ENCODE results near the gene SHISA2. TPM values are rescaled to one million over a fixed set of nuclear protein-coding genes. Genes with fewer than 3 reads are reported as not detected.

SHISA2 gene
- total and polyA plus RNA-seq, 7 experiments from 2014 or later: 0.25 to 3.6 (median 1.4) TPM

DNA sequence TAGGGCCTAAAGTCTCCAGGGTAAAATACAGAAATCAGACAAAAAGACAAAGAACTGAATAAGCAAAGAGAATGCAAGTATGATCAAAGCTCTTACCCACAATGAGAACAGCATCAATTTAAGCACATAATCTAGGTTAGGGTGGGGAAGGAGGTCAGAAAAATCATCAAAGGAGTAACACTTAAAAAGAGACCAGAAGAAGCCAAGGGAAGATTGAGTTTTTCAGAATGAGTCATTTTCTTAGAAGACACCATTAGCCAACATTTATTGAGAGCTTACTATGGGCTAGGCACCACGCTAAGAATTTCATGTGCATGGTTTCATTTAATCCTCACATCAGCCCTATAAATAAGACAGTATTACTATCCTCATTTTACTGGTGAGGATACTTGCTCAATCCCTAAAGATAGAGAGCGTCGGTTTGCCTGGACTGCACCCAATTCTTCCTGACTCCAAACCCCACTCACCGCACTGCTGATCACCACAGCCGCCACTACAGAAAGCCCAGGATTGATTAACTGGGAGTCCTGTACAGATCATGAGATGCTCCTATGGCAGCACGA lies 1.7 kb upstream of the SHISA2 start:
- CTCF ChIA-PET: no interaction called here

DNA sequence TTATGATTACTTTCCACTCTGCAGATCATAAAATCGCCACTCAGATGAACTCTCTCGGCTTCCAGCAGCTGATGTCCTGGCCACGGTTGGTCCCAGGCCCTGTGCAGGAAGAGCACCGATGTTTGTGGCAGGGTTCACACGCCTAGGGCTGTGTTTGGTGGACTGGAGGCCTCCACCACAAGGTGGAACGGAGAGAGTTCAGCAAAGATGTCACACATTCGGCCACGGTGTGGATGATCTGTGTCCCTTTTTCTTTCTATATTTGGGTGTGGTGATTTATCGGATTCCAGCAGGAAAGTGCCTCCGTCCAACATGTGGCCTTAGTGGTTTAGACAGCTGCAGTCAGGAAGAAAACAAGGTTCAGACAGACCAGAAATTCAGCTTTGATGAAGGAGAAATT lies 521 bp upstream of the SHISA2 start:
- H3K36me3 Mint-ChIP-seq: no peaks in the 10 kb centered on the region
- Histone ChIP-seq H3K27me3 (ENCODE audit: control insufficient read depth in 2 of 2, insufficient read depth in 2 of 2, low read length in 2 of 2) (peaks cover 0 to 6% of the 10 kb centered on the region in 2 donors), H3K36me3 (ENCODE audit: control insufficient read depth in 2 of 3, insufficient read depth in 3 of 3, low read length in 3 of 3) (no peaks in the 10 kb centered on the region), H3K9me3 (ENCODE audit: control insufficient read depth in 2 of 3, low read length in 3 of 3) (no peaks in the 10 kb centered on the region), H3K4me1 (ENCODE audit: control insufficient read depth in 2 of 2, insufficient read depth in 2 of 2, low read length in 2 of 2) (peaks cover 0 to 11% of the 10 kb centered on the region in 2 donors), H3K27ac (ENCODE audit: low read depth, low read length) (no peak overlapping the region), H3K4me3 (ENCODE audit: low read length) (peak overlapping the region; percentile 39)
- peak overlapping the region in 4 of 9 donors; percentile 16 to 67 (median 60) for H3K27ac Mint-ChIP-seq
- peaks cover 0 to 69% (median 25%) of the 10 kb centered on the region in 5 donors for H3K27me3 Mint-ChIP-seq
- ChIA-PET CTCF (no interaction called here), POLR2A (interaction anchor here (0.5 to 1.7 kb wide), 5 partner anchors 10 to 760 kb away, joined by 3 to 4 read pairs (median 3); no protein-coding TSS in a partner anchor)
- intact Hi-C loops (cut with micrococcal nuclease): loop anchor here (1.0 to 5.0 kb wide), 7 partner anchors 40 to 290 kb away; no protein-coding TSS in a partner anchor
- peaks cover 0 to 36% (median 17%) of the 10 kb centered on the region in 7 donors for H3K4me1 Mint-ChIP-seq
- DNase-seq (no peak), ATAC-seq (no peak)
- peak overlapping the region; percentile 75 to 89 (median 82) for H3K4me3 Mint-ChIP-seq
- H3K9me3 Mint-ChIP-seq: peaks cover 0 to 3% (median 0%) of the 10 kb centered on the region in 11 donors

More for the DNA sequence above, 1.7 kb upstream of the SHISA2 start:
- H3K27me3 ChIP-seq (ENCODE audit: control insufficient read depth in 2 of 2, insufficient read depth in 2 of 2, low read length in 2 of 2): peaks cover 0 to 6% of the 10 kb centered on the region in 2 donors
- DNase-seq: no peak
- no peak overlapping the region for H3K27ac ChIP-seq (ENCODE audit: low read depth, low read length)
- no peaks in the 10 kb centered on the region for H3K9me3 ChIP-seq (ENCODE audit: control insufficient read depth in 2 of 3, low read length in 3 of 3)
- intact Hi-C loops (cut with micrococcal nuclease): loop anchor here (2.0 to 5.0 kb wide), 6 partner anchors 41 to 291 kb away; no protein-coding TSS in a partner anchor
- H3K4me1 ChIP-seq (ENCODE audit: control insufficient read depth in 2 of 2, insufficient read depth in 2 of 2, low read length in 2 of 2): peaks cover 0 to 11% of the 10 kb centered on the region in 2 donors
- Mint-ChIP-seq H3K4me1 (peaks cover 0 to 35% (median 17%) of the 10 kb centered on the region in 7 donors), H3K9me3 (peaks cover 0 to 3% (median 0%) of the 10 kb centered on the region in 11 donors), H3K27ac (peak overlapping the region in 1 of 9 donors; percentile 24), H3K27me3 (peaks cover 0 to 67% (median 25%) of the 10 kb centered on the region in 5 donors), H3K36me3 (no peaks in the 10 kb centered on the region), H3K4me3 (peak overlapping the region in 3 of 10 donors; percentile 4 to 83 (median 75))
- no peak overlapping the region for H3K4me3 ChIP-seq (ENCODE audit: low read length)
- no peak for ATAC-seq
- no peaks in the 10 kb centered on the region for H3K36me3 ChIP-seq (ENCODE audit: control insufficient read depth in 2 of 3, insufficient read depth in 3 of 3, low read length in 3 of 3)
- POLR2A ChIA-PET: interaction anchor here (1.3 kb wide), 1 partner anchor 9 kb away, joined by 4 read pairs; no protein-coding TSS in a partner anchor

DNA sequence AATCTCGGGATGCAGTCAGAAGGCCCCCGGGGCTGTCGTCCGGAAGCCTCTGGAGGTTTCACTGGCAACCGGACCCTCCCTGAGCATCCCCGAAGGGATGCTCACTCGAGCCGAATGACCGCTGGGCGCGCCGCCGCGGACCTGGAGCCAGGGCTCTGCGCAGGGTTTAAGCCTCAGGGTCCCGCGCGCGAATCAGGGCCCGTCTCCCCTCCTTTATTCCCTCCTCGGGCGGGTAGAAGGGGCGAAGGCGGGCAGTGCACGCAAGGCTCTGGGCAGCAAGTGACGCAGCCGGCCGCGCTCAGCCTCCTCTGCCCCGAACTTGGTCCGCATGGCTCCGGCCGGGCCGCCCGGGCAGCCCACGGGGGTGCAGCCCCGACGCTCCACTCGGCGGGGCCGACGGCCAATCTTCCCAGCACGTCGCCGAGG lies 572 bp downstream of the SHISA2 start:
- Histone ChIP-seq H3K4me3 (ENCODE audit: low read length) (peak overlapping the region; percentile 39), H3K9me3 (ENCODE audit: control insufficient read depth in 2 of 3, low read length in 3 of 3) (no peaks in the 10 kb centered on the region), H3K36me3 (ENCODE audit: control insufficient read depth in 2 of 3, insufficient read depth in 3 of 3, low read length in 3 of 3) (no peaks in the 10 kb centered on the region), H3K4me1 (ENCODE audit: control insufficient read depth in 2 of 2, insufficient read depth in 2 of 2, low read length in 2 of 2) (peaks cover 0 to 11% of the 10 kb centered on the region in 2 donors), H3K27me3 (ENCODE audit: control insufficient read depth in 2 of 2, insufficient read depth in 2 of 2, low read length in 2 of 2) (peaks cover 0 to 6% of the 10 kb centered on the region in 2 donors), H3K27ac (ENCODE audit: low read depth, low read length) (peak overlapping the region; percentile 13)
- H3K36me3 Mint-ChIP-seq: peaks cover 0 to 3% (median 0%) of the 10 kb centered on the region in 5 donors
- peaks cover 0 to 3% (median 0%) of the 10 kb centered on the region in 11 donors for H3K9me3 Mint-ChIP-seq
- intact Hi-C loops (cut with micrococcal nuclease): loop anchor here (2.0 to 5.0 kb wide), 5 partner anchors 39 to 289 kb away; no protein-coding TSS in a partner anchor
- peak in 2 of 9 donors; percentile 2 to 3 for DNase-seq
- no peak overlapping the region for H3K27ac Mint-ChIP-seq
- H3K4me1 Mint-ChIP-seq: peaks cover 0 to 36% (median 18%) of the 10 kb centered on the region in 7 donors
- H3K4me3 Mint-ChIP-seq: peak overlapping the region; percentile 51 to 87 (median 65)
- POLR2A ChIA-PET: interaction anchor here (0.5 to 1.7 kb wide), 6 partner anchors 37 to 206 kb away, joined by 3 to 7 read pairs (median 3); no protein-coding TSS in a partner anchor
- CTCF ChIA-PET: interaction anchor here (1.0 kb wide), 1 partner anchor 175 kb away, joined by 4 read pairs; no protein-coding TSS in a partner anchor
- ATAC-seq: peak; percentile 1
- H3K27me3 Mint-ChIP-seq: peaks cover 0 to 65% (median 29%) of the 10 kb centered on the region in 5 donors

GRCh38 chr13:26050568-26051230 lies 1.1 kb downstream of the SHISA2 start:
- Mint-ChIP-seq H3K4me1 (peaks cover 0 to 33% (median 18%) of the 10 kb centered on the region in 7 donors), H3K36me3 (peaks cover 0 to 3% (median 0%) of the 10 kb centered on the region in 5 donors), H3K9me3 (peaks cover 0 to 3% (median 0%) of the 10 kb centered on the region in 11 donors), H3K4me3 (peak overlapping the region; percentile 51 to 88 (median 79)), H3K27ac (no peak overlapping the region), H3K27me3 (peaks cover 0 to 62% (median 29%) of the 10 kb centered on the region in 5 donors)
- POLR2A ChIA-PET: interaction anchor here (0.8 to 1.4 kb wide), 5 partner anchors 36 to 176 kb away, joined by 3 to 7 read pairs (median 3); no protein-coding TSS in a partner anchor
- intact Hi-C loops (cut with micrococcal nuclease): loop anchor here (2.0 to 5.0 kb wide), 5 partner anchors 38 to 288 kb away; no protein-coding TSS in a partner anchor
- no peaks in the 10 kb centered on the region for H3K9me3 ChIP-seq (ENCODE audit: control insufficient read depth in 2 of 3, low read length in 3 of 3)
- peaks cover 0 to 6% of the 10 kb centered on the region in 2 donors for H3K27me3 ChIP-seq (ENCODE audit: control insufficient read depth in 2 of 2, insufficient read depth in 2 of 2, low read length in 2 of 2)
- no peak overlapping the region for H3K27ac ChIP-seq (ENCODE audit: low read depth, low read length)
- peaks cover 0 to 11% of the 10 kb centered on the region in 2 donors for H3K4me1 ChIP-seq (ENCODE audit: control insufficient read depth in 2 of 2, insufficient read depth in 2 of 2, low read length in 2 of 2)
- no peaks in the 10 kb centered on the region for H3K36me3 ChIP-seq (ENCODE audit: control insufficient read depth in 2 of 3, insufficient read depth in 3 of 3, low read length in 3 of 3)
- DNase-seq (peak in 7 of 9 donors; percentile 8 to 36 (median 16)), ATAC-seq (no peak)
- CTCF ChIA-PET: interaction anchor here (0.9 to 1.0 kb wide), 2 partner anchors 168 to 174 kb away, joined by 3 to 4 read pairs; no protein-coding TSS in a partner anchor
- H3K4me3 ChIP-seq (ENCODE audit: low read length): peak overlapping the region; percentile 39

- Histone ChIP-seq H3K9me3 (ENCODE audit: control insufficient read depth in 2 of 3, low read length in 3 of 3) (no peaks in the 10 kb centered on the region), H3K36me3 (ENCODE audit: control insufficient read depth in 2 of 3, insufficient read depth in 3 of 3, low read length in 3 of 3) (no peaks in the 10 kb centered on the region), H3K4me1 (ENCODE audit: control insufficient read depth in 2 of 2, insufficient read depth in 2 of 2, low read length in 2 of 2) (peaks cover 0 to 11% of the 10 kb centered on the region in 2 donors), H3K4me3 (ENCODE audit: low read length) (no peak overlapping the region), H3K27me3 (ENCODE audit: control insufficient read depth in 2 of 2, insufficient read depth in 2 of 2, low read length in 2 of 2) (peaks cover 0 to 6% of the 10 kb centered on the region in 2 donors), H3K27ac (ENCODE audit: low read depth, low read length) (no peak overlapping the region)
- Mint-ChIP-seq H3K4me3 (peak overlapping the region in 7 of 10 donors; percentile 76 to 88 (median 81)), H3K27me3 (peaks cover 0 to 50% (median 29%) of the 10 kb centered on the region in 5 donors), H3K27ac (no peak overlapping the region), H3K4me1 (peaks cover 8 to 44% (median 30%) of the 10 kb centered on the region in 7 donors), H3K9me3 (peaks cover 0 to 3% (median 0%) of the 10 kb centered on the region in 11 donors), H3K36me3 (peaks cover 0 to 3% (median 0%) of the 10 kb centered on the region in 5 donors)
- CTCF ChIA-PET: no interaction called here
- no peak for DNase-seq
- intact Hi-C loops (cut with micrococcal nuclease): no loop called here
- no peak for ATAC-seq
- POLR2A ChIA-PET: interaction anchor here (0.9 to 1.4 kb wide), 3 partner anchors 10 to 174 kb away, joined by 3 to 4 read pairs (median 4); no protein-coding TSS in a partner anchor
Measured at GRCh38 chr13:26048741-26049140, 3.1 kb downstream of the SHISA2 start.

DNA sequence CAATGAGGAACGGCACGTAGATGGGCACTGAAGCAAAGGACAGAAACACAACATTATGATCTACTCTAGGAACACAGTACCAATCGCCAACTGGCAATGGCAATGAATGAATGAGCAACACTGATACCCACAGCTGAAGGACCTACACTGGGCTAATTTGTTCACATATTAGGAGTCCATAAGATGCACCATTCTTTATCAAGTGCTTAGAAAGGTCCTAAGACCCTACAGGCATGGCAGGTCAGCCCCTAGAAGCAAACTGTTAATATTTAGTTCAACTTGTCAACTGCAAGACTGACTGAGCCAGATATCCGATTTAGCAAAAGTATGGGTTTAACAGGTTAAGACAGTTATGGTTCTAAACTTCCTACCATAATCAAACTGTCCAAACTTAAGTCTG lies 4.8 kb downstream of the SHISA2 start:
- Mint-ChIP-seq H3K9me3 (peaks cover 0 to 3% (median 0%) of the 10 kb centered on the region in 11 donors), H3K36me3 (peaks cover 0 to 3% (median 0%) of the 10 kb centered on the region in 5 donors), H3K4me1 (peaks cover 8 to 47% (median 23%) of the 10 kb centered on the region in 7 donors), H3K27ac (peak overlapping the region in 1 of 9 donors; percentile 46), H3K4me3 (no peak overlapping the region), H3K27me3 (peaks cover 0 to 38% (median 17%) of the 10 kb centered on the region in 5 donors)
- Histone ChIP-seq H3K4me1 (ENCODE audit: control insufficient read depth in 2 of 2, insufficient read depth in 2 of 2, low read length in 2 of 2) (peaks cover 0 to 11% of the 10 kb centered on the region in 2 donors), H3K27me3 (ENCODE audit: control insufficient read depth in 2 of 2, insufficient read depth in 2 of 2, low read length in 2 of 2) (peaks cover 0 to 6% of the 10 kb centered on the region in 2 donors), H3K36me3 (ENCODE audit: control insufficient read depth in 2 of 3, insufficient read depth in 3 of 3, low read length in 3 of 3) (no peaks in the 10 kb centered on the region), H3K4me3 (ENCODE audit: low read length) (no peak overlapping the region), H3K27ac (ENCODE audit: low read depth, low read length) (no peak overlapping the region), H3K9me3 (ENCODE audit: control insufficient read depth in 2 of 3, low read length in 3 of 3) (no peaks in the 10 kb centered on the region)
- DNase-seq (no peak), ATAC-seq (no peak)
- intact Hi-C loops (cut with micrococcal nuclease): no loop called here
- POLR2A ChIA-PET: no interaction called here
- CTCF ChIA-PET: no interaction called here

All from naive thymus-derived CD4-positive, alpha-beta T cell (primary cell).